Esophagus (tissue), 2 donors: ENCODE measurements around the gene CDK2AP2. TPM values are rescaled to one million over a fixed set of nuclear protein-coding genes. Genes with fewer than 3 reads are reported as not detected.
"Not testable (repeated sequence)": the region's sequence is repeated elsewhere in the genome, so short reads cannot be mapped to it uniquely, and the experiment has no call there.

ENCODE experiments used
- H3K27ac ChIP-seq, 2 donors: one replicate each; pipeline ENCODE4 v1.5.1; 2013; ENCODE audit warnings: low read depth in 2 of 2, mild to moderate bottlenecking in 2 of 2, inconsistent platforms in 1 of 2, low read length in 1 of 2, moderate library complexity in 1 of 2
- H3K27me3 ChIP-seq, 2 donors: one replicate each; pipeline ENCODE4 v1.6.1; 2013; ENCODE audit warnings: low read length in 2 of 2, control low read depth in 1 of 2, mild to moderate bottlenecking in 1 of 2; ENCODE audit not compliant: insufficient read depth in 2 of 2, control insufficient read depth in 1 of 2
- H3K36me3 ChIP-seq, 2 donors: one replicate each; pipeline ENCODE4 v1.6.1; 2013; ENCODE audit warnings: low read length in 1 of 2; ENCODE audit not compliant: control insufficient read depth in 2 of 2, insufficient read depth in 2 of 2
- H3K4me1 ChIP-seq, 2 donors: one replicate each; pipeline ENCODE4 v1.6.1; 2013; ENCODE audit warnings: low read length in 1 of 2; ENCODE audit not compliant: control insufficient read depth in 2 of 2, insufficient read depth in 2 of 2
- H3K4me3 ChIP-seq, 2 donors: one replicate each; pipeline ENCODE4 v1.5.1; 2013; ENCODE audit warnings: low read length in 2 of 2, mild to moderate bottlenecking in 2 of 2, low read depth in 1 of 2, moderate library complexity in 1 of 2
- H3K9me3 ChIP-seq, 2 donors: one replicate each; pipeline ENCODE4 v1.6.1; 2013; ENCODE audit warnings: mild to moderate bottlenecking in 2 of 2, low read depth in 1 of 2, low read length in 1 of 2, moderate library complexity in 1 of 2; ENCODE audit not compliant: control insufficient read depth in 2 of 2, insufficient read depth in 1 of 2
- WGBS, 2 donors: extraction: QIAGEN DNeasy Blood & Tissue Kit; methylation state at CpG; one replicate each; pipeline ENCODE4 v1.1.7; 2013; 5-methylcytosine and 5-hydroxymethylcytosine counted together
- polyA plus RNA-seq, 2 donors: library from polyadenylated mRNA; stranded (reverse); fragments of 200-250 nt; gene quantifications; one replicate each; pipeline ENCODE4 v1.2.3, GENCODE V29; 2013
- donor health status: healthy with polysubstance abuse.
- donor health status: Bipolar disorder and iron deficiency.

Gene CDK2AP2
- polyA plus RNA-seq, 2 donors, result 49.4 to 52.2 TPM

DNA sequence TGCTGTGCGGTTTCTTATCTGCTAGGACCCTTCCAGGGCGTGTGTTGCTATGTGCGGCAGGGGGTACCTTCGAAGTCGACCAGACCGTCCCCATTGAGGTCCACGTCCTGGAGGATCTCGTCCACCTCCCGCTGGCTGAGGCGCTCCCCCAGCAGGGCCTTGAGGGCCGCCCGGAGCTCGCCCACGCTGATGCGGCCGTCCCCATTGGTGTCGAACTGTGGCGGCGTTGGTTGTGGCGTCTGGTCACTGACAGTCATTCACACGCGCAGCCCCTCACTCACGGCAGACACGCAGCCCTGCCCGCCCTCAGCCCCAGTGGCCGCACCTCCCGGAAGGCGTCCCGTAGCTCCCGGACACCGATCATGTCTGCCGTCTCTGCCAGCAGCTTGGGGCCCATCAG is 11.8 kb upstream of the CDK2AP2 start:
- Histone ChIP-seq H3K4me1 (peaks cover 0 to 2% of the 10 kb centered on the region in 2 donors), H3K36me3 (no peaks in the 10 kb centered on the region), H3K27ac (no peak overlapping the region), H3K4me3 (no peak overlapping the region), H3K9me3 (no peaks in the 10 kb centered on the region), H3K27me3 (no peaks in the 10 kb centered on the region)
- 91% methylated on average over 32 of the region's 32 CpGs for WGBS, 2 donors

DNA sequence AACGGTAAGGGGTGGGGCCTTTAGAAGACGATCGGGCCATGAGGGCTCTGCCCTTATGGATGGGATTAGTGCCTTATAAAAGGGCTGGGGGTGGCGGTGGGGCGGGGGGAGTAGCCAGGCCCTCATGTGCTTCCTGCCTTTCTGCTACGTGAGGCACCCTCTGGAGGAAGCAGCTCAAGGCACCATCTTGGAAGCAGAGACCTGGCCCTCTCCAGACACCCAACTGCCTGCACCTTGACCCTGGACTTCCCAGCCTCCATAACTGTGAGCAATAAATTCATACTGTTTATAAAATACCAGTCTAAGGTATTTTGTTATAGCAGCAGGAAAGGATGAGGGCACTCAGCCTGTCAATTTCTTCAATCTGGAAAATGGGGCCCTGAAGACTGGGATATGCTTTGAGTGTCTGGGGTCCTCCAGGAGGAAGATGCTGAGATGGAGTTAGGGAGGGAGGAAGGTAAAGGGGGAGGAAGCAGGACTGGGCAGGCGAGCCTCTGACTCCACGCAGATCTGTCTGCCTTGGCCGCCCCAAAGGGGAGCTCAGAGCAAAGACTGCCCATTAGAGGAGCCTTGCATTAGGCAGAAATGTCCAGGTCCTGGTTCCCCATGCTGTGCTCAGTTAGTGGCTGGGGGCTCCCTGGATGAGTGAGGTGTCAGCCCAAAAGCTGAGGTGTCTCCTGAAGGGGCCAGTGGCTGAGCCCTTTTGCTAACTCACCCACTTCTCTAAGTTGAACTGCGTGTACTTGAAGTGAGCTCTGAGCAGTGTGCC is 10.0 kb upstream of the CDK2AP2 start:
- 75 to 91% methylated on average over 10 of the region's 10 CpGs for WGBS, 2 donors
- Histone ChIP-seq H3K4me3 (no peak overlapping the region), H3K27me3 (no peaks in the 10 kb centered on the region), H3K27ac (no peak overlapping the region), H3K9me3 (no peaks in the 10 kb centered on the region), H3K36me3 (no peaks in the 10 kb centered on the region), H3K4me1 (peaks cover 0 to 2% of the 10 kb centered on the region in 2 donors)

DNA sequence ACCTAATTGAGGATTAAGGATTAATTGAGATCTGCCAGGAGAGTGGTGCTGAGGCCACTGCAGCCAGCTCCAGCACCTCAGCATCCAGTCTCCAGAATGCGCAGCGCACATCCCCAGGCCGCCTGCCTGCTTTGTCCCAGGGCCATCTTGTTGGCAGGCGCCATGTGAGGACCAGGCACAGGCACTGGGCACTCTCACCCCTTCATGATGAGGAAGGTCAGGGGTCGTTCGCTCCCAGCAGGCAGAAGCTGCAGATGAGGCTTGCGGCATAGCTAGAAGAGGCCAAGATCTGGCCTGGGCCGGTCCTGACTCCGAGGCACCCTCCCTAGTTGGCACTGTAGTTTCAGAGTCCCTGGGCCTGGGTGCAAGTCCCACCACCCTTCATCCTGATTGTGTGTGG is 8.8 kb upstream of the CDK2AP2 start:
- Histone ChIP-seq H3K4me3 (no peak overlapping the region), H3K27me3 (no peaks in the 10 kb centered on the region), H3K4me1 (peaks cover 0 to 2% of the 10 kb centered on the region in 2 donors), H3K36me3 (no peaks in the 10 kb centered on the region), H3K27ac (no peak overlapping the region), H3K9me3 (no peaks in the 10 kb centered on the region)
- 92 to 95% methylated on average over 9 of the region's 9 CpGs for WGBS, 2 donors

DNA sequence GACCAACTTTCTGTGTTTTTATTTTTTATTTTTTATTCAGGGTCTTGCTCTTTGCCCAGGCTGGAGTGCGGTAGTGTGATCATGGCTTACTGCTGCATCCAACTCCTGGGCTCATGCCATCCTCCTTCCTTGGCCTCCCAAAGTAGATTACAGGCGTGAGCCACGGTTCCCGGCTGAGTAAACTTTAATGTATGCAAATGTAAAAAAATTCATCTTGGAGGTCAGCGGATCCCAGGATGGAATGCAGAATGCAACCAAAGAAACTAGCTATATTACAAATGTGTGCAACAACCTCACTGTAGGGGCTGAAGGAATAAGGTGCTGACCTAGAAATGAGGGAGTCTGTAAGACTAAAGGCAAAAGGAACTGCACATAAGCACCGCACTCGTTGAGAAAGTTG is 6.2 kb upstream of the CDK2AP2 start:
- WGBS, 2 donors, result 77 to 80% methylated on average over 7 of the region's 7 CpGs
- Histone ChIP-seq H3K4me1 (no peaks in the 10 kb centered on the region), H3K9me3 (no peaks in the 10 kb centered on the region), H3K36me3 (no peaks in the 10 kb centered on the region), H3K27me3 (no peaks in the 10 kb centered on the region), H3K27ac (no peak overlapping the region), H3K4me3 (no peak overlapping the region)

DNA sequence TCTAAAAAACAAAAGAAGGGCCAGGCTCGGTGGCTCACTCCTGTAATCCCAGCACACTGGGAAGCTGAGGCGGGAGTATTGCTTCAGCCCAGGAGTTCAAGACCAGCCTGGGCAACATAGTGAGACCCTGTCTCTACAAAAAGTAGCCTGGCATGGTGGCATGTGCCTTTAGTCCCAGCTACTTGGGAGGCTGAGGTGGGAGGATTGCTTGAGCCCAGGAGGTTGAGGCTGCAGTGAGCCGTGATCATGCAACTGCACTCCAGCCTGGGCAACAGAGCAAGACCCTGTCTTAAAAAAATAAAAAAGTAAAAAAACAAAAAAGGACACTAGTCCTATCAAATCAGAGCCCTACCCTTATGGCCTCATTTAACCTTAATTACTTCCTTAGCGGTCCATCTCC is 3.6 kb upstream of the CDK2AP2 start:
- H3K9me3 ChIP-seq, H3K27me3 ChIP-seq, H3K27ac ChIP-seq, H3K4me3 ChIP-seq, H3K36me3 ChIP-seq: not testable (repeated sequence)
- H3K4me1 ChIP-seq, result peaks cover 0 to 13% of the 10 kb centered on the region in 2 donors
- 90 to 91% methylated on average over 4 of the region's 4 CpGs for WGBS, 2 donors

DNA sequence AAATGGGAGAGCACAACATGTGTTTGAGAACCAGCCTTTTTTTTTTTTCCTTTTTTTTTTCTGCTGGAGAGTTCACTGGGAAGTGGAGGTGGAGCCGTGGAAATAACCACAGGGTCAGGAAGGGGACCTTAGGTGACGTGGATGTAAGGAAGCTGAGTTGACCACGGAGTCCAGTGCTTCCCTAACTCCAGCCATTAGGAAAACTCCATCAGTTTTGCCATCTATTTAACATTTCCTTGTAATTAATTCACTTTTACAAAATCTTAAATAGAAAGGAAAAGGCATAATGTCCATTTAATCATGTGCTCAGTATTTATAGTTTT is 2.0 kb upstream of the CDK2AP2 start:
- 44 to 54% methylated on average over 3 of the region's 3 CpGs for WGBS, 2 donors
- Histone ChIP-seq H3K27me3 (no peaks in the 10 kb centered on the region), H3K4me1 (peaks cover 3 to 21% of the 10 kb centered on the region in 2 donors)

DNA sequence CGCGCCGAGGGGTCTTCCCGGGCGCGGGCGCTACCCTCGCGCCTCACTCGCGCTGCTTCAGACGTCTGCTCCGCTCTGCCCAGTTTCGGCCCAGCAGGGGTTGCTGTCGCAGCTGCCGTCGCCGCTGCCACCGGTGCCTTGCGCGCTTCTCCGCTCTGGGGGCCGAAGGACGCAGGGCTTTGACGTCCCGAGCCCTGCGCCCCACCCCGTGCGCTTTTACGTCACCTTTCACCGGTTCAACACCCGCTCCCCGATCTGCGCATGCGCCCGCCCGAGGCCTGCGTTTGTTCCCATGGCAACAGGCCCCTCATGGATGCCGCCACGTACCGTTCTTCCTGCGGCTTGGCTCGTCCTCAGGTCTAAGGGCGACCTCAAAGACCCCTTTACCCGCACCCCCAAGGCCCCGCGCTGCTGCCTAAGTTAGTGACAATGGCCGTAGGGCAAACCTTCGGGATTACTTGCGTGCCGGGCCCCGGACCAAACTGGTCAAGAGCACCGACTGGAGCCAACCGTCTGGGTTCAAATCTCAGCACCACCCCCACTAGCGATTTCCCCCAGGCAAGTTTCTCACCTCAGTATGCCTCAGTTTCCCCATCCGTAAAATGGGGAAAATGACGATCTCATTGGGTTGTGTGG is 642 bp upstream of the CDK2AP2 start:
- 1% methylated on average over 57 of the region's 57 CpGs for WGBS, 2 donors
- Histone ChIP-seq H3K36me3 (no peaks in the 10 kb centered on the region), H3K27ac (peak overlapping the region; percentile 97 to 99), H3K27me3 (no peaks in the 10 kb centered on the region), H3K9me3 (peaks cover 0 to 2% of the 10 kb centered on the region in 2 donors), H3K4me1 (peaks cover 10 to 26% of the 10 kb centered on the region in 2 donors), H3K4me3 (peak overlapping the region; percentile 57 to 73)

More for the DNA sequence above, 2.0 kb upstream of the CDK2AP2 start:
- Histone ChIP-seq H3K9me3 (no peaks in the 10 kb centered on the region), H3K27ac (no peak overlapping the region), H3K4me3 (no peak overlapping the region), H3K36me3 (no peaks in the 10 kb centered on the region)

DNA sequence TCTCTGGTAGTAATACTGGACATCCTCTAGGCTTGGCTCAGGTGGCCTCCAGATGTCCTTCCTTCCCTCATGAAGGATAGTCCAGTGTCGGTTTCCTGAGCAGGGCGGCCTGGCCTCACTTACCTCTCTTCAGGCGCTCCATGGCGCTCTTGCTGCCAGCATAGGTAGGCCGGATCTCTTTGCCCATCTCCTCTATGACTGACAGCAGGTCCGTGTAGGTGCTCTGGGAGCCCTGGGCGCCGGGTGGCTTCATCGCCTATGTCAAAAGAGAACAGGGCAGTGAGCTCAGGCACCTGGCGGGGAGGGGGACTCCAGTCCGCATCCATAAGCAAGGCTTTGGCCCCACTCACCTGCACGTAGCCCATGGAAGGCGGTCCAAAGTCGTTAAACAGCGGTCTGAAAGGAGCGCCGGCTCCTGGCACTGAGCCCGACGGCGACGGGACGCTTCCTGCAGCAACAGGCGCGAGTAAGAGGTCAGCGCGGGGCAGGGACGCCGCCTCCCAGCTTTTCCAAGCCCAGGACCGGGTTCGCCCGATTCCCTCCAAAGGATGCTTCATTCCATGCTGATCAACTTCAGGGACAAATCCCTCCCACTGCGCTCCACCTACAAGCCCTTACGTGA is 609 bp downstream of the CDK2AP2 start:
- H3K36me3 ChIP-seq, result peaks cover 0 to 2% of the 10 kb centered on the region in 2 donors
- WGBS, 2 donors, result 22 to 24% methylated on average over 33 of the region's 33 CpGs
- H3K27me3 ChIP-seq, result no peaks in the 10 kb centered on the region
- H3K27ac ChIP-seq, result peak overlapping the region; percentile 94 to 97
- H3K4me3 ChIP-seq, result peak overlapping the region; percentile 57 to 73
- H3K9me3 ChIP-seq, result peaks cover 0 to 2% of the 10 kb centered on the region in 2 donors
- peaks cover 12 to 27% of the 10 kb centered on the region in 2 donors for H3K4me1 ChIP-seq

DNA sequence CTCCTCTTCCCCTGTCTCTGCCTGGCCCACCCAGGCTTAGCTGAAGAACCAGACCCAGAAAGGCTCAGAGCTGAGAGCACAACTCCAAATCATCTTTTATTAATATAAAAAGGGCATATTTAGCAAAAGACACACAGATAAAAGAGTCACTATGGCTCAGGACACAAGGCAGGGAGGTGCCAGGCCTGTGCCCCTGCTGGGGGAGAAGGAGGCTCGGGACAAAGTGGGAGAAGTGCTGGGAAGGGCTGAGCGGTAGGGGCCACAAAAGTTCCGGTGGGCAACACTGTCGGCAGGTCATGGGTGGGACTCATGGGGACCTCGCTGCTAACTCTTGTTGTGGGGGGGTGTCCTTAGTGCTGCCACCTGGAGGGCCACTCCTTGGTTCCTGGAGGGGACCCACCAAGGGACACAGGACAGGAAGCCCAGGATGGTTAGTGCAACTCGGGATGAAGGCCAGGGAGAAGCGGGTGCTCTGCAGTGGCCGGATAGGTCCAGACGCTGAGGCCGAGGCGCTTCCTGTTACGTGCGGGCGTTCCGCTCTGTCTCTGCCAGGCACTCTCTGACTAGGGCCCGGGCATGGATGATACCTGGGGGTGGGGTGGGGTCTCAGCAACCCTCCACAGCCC is 1.4 kb downstream of the CDK2AP2 start:
- Histone ChIP-seq H3K27ac (peak overlapping the region; percentile 98 to 99), H3K9me3 (peaks cover 0 to 2% of the 10 kb centered on the region in 2 donors), H3K36me3 (peaks cover 0 to 9% of the 10 kb centered on the region in 2 donors), H3K4me1 (peaks cover 12 to 27% of the 10 kb centered on the region in 2 donors), H3K27me3 (no peaks in the 10 kb centered on the region), H3K4me3 (no peak overlapping the region)
- 66 to 67% methylated on average over 15 to 16 of the region's 16 CpGs for WGBS, 2 donors
